ENCODE measurements around the gene NAA35. TPM values are rescaled to one million over a fixed set of nuclear protein-coding genes. Genes with fewer than 3 reads are reported as not detected.
"Not testable (repeated sequence)": the region's sequence is repeated elsewhere in the genome, so short reads cannot be mapped to it uniquely, and the experiment has no call there.

Gene NAA35
- total RNA-seq, 1 experiment from 2014 or later: 13.6 TPM

GRCh38 chr9:86034863-86035734 lies 94.2 kb downstream of the NAA35 start:
- DNase-seq (ENCODE audit: low read depth): peak; percentile 48

DNA sequence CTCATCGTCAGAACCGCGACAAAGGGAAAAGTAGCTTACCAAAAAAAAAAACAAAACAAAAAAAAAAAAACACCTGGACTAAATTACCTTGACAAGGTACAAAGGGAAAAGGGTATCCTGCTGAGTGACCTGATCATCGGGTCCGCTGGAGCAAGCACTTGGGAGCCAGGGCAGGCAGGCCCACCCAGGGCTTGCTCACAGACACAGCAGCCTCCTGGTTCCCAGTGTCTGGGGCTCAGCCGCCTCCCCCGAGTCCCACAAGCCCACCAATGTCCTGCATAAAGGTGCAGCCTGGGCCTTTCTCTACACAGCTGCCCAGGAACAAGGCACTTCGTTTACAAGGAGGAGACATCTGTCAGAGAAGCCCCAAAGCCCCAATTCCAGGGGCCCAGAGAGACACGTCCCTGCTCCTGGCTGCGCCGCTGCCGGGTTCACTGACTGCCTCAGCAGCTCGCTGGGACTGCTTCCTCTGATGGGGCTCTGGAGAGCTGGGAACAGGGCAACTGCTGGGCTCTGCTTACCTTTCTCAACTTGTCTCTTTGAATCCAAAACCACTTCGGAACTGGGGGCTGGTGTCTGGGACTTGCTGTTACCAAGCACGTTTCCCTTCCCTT lies 95.0 kb downstream of the NAA35 start:
- no peak for DNase-seq (ENCODE audit: low read depth)

- no peak for DNase-seq (ENCODE audit: low read depth)
Observed at GRCh38 chr9:86036555-86036954, 95.6 kb downstream of the NAA35 start.

DNA sequence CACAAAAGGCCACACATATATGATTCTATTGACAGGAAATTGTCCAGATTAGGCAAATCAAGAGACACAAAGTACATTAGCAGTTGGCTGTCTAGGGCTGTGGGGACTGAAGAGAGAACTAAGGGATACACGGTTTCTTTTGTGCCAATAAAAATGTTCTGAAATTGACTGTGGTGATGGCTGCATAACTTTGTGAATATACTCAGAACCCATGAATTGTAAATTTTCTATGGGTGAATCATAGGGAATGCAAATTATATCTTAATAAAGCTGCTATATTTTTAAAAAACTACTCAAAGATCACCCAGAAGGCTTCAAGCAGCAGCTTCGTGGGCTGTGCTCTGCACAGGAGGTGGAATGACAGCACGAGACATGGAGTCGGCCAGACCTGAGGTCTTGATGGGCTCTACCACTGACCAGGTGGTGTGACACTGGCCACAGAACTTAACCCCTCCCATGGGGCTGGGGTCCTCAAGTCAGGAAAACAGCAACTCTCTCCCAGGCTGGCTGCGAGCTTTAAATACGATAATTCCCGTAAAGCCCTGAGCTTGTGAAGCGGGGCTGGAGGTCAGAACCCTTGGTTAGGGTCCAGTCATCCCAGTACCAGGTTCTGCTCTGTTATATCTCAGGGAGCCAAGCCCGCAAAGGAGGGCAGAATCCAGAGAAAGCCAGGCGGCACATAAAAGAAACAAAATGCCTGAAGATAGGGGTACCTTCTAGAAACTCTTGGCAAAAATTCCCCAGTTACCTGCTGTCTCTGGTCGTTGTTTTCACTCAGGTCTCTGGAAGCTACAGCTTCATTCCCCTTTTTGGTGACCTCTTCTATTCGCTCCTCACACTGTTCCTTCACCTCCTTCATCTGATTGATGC lies 99.3 kb downstream of the NAA35 start:
- no peak for DNase-seq (ENCODE audit: low read depth)

DNA sequence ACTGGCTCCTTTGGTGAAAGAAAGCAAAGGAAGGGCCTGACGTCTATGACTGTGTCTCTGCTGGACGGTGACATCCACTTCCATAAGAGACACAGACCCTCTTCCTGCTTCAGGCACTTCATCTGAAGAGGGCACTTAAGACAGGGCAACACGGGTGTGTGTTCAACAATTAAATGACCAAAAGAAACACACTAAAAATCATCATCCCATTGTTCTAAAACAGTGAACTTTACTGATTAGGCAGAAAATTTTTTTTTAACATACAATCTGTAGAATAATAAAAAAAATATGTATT lies 99.9 kb downstream of the NAA35 start:
- DNase-seq (ENCODE audit: low read depth): no peak

- DNase-seq (ENCODE audit: low read depth): no peak
Observed at GRCh38 chr9:86041311-86041741, 100.4 kb downstream of the NAA35 start.

DNA sequence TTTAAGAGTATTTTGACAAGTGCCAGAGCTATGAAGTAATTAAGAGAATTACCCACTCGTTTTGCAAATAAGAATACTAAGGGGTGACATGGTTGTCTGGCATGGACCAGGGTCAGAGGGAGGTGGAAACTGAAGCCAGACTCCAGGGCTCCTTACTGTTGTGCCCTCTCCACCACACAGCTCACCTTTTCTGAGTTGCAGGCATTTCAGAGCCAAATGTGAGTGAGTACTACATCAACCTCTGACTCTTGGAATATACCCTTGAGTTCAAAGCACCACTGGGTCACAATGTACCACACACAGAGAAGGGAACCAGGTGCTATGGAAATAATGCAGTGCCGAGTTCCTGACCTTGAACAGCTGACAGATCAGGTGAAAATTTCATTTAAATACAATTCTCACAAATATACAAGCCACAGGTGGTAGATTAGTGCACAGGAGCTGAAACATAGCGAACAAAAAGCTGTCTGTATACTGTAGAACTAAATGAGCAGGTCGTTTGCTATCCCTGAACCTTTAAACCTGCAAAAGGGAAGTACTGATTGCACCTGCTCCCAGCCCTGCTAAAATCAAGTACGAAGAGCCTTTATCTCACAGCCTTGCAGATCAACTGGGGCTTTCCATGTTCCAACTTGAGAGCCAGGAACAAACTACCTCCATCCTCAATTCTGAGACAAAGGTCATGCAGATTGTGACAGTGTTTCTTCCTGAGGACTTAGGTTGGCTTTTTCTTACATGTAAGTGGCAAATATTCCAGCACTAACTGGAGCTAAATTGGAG lies 101.4 kb downstream of the NAA35 start:
- no peak for DNase-seq (ENCODE audit: low read depth)

- DNase-seq (ENCODE audit: low read depth): no peak
Observed at GRCh38 chr9:86043586-86043985, 102.6 kb downstream of the NAA35 start.

- DNase-seq (ENCODE audit: low read depth): no peak
Observed at GRCh38 chr9:86043999-86044398, 103.1 kb downstream of the NAA35 start.

DNA sequence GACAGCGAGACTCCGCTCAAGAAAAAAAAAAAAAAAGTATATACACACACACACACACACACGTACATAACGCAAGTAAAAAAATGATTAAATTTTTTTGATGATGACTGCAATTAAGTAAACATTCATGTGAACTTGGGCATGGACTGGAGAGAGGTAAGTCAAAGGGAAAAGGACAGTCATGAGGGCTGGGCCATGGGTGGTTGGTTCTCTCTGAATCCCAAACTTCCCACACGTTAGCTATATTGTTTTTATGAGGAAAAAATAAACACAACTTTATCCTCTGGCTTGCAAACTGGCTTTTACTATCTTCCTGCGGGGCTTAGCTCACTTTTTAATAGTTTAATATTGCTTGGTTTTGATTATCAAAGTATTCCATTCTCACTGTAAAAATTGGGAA lies 104.7 kb downstream of the NAA35 start:
- DNase-seq (ENCODE audit: low read depth): no peak

DNA sequence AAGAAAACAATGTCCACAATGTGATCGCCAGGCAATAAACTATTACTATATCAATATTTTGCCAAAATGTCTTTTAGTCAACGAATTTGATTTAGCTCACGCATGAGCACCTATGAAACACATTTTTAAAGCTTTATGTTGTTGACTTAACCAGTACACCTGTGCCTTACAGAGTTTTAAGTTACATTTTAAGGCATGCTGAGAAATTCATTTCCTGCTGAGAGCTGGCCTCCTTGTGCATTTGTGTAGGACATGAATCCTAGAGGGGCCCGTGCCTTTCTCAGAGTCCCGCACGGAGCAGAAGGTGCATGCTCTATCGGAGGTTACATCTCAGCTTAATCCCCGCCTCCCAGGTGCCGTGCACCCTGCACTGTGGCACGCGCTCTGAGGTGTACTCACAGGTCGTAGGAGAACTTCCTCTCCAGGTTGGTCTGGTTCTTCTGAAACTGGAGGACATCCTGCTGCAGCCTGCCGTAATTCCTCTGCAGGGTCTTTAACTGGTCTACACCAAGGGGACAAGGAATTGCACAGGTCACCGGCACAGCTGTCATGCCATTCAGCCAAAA lies 105.2 kb downstream of the NAA35 start:
- no peak for DNase-seq (ENCODE audit: low read depth)

GRCh38 chr9:86046930-86047341 lies 106.0 kb downstream of the NAA35 start:
- no peak for DNase-seq (ENCODE audit: low read depth)

DNA sequence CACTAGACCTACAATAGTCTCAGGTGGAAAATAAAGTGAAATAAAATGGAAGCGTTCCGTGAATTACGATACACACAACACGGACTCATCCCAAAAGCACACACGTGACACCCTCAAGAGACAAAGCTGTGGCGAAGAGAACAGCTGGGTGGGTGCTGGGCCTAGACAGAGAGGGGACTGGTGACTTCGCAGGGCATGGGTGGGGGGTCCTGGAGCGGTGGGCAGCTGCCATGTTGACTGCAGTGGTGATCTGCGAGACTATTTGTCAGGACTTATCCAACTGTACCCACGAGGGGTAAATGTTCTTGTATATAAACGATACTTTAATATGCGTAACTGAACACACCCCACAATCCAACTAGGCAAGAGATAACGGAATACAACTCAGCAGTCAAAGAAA lies 106.4 kb downstream of the NAA35 start:
- DNase-seq (ENCODE audit: low read depth): no peak

- DNase-seq (ENCODE audit: low read depth): not testable (repeated sequence)
Observed at GRCh38 chr9:86048018-86048742, 107.2 kb downstream of the NAA35 start.

GRCh38 chr9:86052556-86053468 lies 111.9 kb downstream of the NAA35 start:
- DNase-seq (ENCODE audit: low read depth): no peak

- no peak for DNase-seq (ENCODE audit: low read depth)
Observed at GRCh38 chr9:86054695-86055094, 113.7 kb downstream of the NAA35 start.

GRCh38 chr9:86057491-86057890 lies 116.5 kb downstream of the NAA35 start:
- no peak for DNase-seq (ENCODE audit: low read depth)

- no peak for DNase-seq (ENCODE audit: low read depth)
Observed at GRCh38 chr9:86061972-86062739, 121.2 kb downstream of the NAA35 start.
